Cardiac muscle cell (in vitro differentiated cells and primary cell): Measurements from ENCODE around the gene ARHGEF6. TPM values are rescaled to one million over a fixed set of nuclear protein-coding genes. Genes with fewer than 3 reads are reported as not detected.

Source experiments
- DNase-seq, 2 donors: peaks; one replicate each; pipeline versions ENCODE4 v3.0.0 to v3.0.0-alpha.2; 2010 to 2017; ENCODE audit warnings: low read depth in 1 of 2, low spot score in 1 of 2
- H3K27ac ChIP-seq: fragments of 200-600 bp; sonication (generic); 2 replicates; pipeline ENCODE4 v1.5.1; 2016
- H3K27me3 ChIP-seq: fragments of 200-600 bp; sonication (generic); 2 replicates; pipeline ENCODE4 v1.6.0; 2016; ENCODE audit warnings: control low read depth
- H3K36me3 ChIP-seq: fragments of 200-600 bp; sonication (generic); 2 replicates; pipeline ENCODE4 v1.5.1; 2016; ENCODE audit warnings: control low read depth
- H3K4me1 ChIP-seq: fragments of 200-600 bp; sonication (generic); 2 replicates; pipeline ENCODE4 v1.8.1; 2017; ENCODE audit warnings: low read depth, mild to moderate bottlenecking, mixed run types
- H3K4me3 ChIP-seq: fragments of 200-600 bp; sonication (generic); 2 replicates; pipeline ENCODE4 v1.5.1; 2016; ENCODE audit warnings: mild to moderate bottlenecking
- H3K9me3 ChIP-seq: fragments of 200-600 bp; sonication (generic); 2 replicates; pipeline ENCODE4 v1.5.1; 2017; ENCODE audit warnings: low read depth, mild to moderate bottlenecking, control low read depth
- polyA plus RNA-seq: library from polyadenylated mRNA; unstranded; fragments of >200 nt; fragmentation: Nextera tagmentation; extraction: Ambion mirVana; gene quantifications from 2 replicates; pipeline ENCODE4 v1.2.1, GENCODE V29; 2016
- total RNA-seq: library from RNA; depleted of rRNA; stranded (reverse); fragments of >200 nt; gene quantifications from 2 replicates; pipeline ENCODE4 v1.2.3, GENCODE V29; 2016
- TF ChIP-seq, protein P1 (sequence below): IDR thresholded peaks from 2 replicates; pipeline ENCODE4 v1.5.1; 2012; ENCODE audit warnings: low read depth, mild to moderate bottlenecking, low read length

Gene ARHGEF6
- total and polyA plus RNA-seq, 2 experiments from 2014 or later = 2.4 to 2.7 TPM

DNA sequence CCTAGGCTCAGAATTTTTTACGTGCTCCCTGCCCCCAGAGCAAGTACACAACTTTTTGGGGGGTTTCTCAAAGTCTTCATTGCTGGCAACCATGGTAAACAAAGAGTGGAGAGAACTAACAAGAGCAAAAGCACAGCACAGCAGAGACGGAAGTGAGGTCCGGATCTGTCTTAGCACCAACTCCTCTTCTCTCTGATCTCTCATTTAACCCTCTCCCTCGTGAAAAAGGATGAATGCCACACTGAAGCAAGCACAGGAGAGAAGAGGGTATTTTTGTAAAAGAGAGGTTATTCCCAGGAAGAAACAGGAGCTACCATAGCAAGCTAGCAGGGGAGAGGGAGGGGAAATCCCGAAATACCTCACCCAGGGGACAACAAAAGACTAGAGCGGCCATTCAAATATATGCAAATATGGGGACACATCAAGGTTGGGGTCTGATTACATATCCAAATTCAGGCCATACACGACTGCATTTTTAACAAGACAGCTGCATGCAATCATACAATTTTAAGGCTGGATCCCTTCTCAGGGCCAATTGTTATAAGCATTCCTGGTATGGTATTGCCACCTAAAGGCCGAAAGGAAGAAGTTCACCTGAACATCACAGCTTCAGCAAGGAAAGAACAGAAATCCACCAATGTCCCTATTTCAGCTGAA is 86.2 kb downstream of the ARHGEF6 start:
- H3K27me3 ChIP-seq = no peaks in the 10 kb centered on the region
- no peaks in the 10 kb centered on the region for H3K36me3 ChIP-seq
- H3K4me3 ChIP-seq = no peak overlapping the region
- peak; percentile 55 to 71 for DNase-seq
- H3K9me3 ChIP-seq = no peaks in the 10 kb centered on the region
- H3K4me1 ChIP-seq = no peaks in the 10 kb centered on the region
- H3K27ac ChIP-seq = no peak overlapping the region
- TF ChIP-seq, protein P1, sequence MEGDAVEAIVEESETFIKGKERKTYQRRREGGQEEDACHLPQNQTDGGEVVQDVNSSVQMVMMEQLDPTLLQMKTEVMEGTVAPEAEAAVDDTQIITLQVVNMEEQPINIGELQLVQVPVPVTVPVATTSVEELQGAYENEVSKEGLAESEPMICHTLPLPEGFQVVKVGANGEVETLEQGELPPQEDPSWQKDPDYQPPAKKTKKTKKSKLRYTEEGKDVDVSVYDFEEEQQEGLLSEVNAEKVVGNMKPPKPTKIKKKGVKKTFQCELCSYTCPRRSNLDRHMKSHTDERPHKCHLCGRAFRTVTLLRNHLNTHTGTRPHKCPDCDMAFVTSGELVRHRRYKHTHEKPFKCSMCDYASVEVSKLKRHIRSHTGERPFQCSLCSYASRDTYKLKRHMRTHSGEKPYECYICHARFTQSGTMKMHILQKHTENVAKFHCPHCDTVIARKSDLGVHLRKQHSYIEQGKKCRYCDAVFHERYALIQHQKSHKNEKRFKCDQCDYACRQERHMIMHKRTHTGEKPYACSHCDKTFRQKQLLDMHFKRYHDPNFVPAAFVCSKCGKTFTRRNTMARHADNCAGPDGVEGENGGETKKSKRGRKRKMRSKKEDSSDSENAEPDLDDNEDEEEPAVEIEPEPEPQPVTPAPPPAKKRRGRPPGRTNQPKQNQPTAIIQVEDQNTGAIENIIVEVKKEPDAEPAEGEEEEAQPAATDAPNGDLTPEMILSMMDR = peak; percentile 61

DNA sequence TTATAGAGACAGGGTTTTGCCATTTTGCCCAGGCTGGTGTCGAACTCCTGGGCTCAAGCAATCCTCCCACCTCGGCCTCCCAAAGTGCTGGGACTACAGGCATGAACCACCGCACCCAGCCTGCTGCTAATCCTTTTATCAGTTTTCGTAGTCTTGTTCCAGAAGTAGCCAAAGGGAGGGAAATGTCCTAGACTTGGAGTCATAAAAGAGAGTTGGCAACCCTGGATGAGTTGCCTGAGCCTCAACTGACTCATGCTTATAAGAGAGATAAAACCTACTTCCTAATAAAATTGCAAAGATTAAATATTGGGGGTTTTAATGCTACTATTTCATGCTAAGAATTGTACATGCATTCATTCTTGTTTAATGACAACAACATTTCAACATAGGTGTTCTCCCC is 88.5 kb downstream of the ARHGEF6 start:
- Histone ChIP-seq H3K36me3 (no peaks in the 10 kb centered on the region), H3K27me3 (no peaks in the 10 kb centered on the region), H3K4me1 (no peaks in the 10 kb centered on the region), H3K27ac (no peak overlapping the region), H3K4me3 (no peak overlapping the region), H3K9me3 (no peaks in the 10 kb centered on the region)
- TF ChIP-seq, protein P1 = no peak
- DNase-seq = peak in 1 of 2 donors; percentile 21

- H3K4me3 ChIP-seq = no peak overlapping the region
- no peaks in the 10 kb centered on the region for H3K9me3 ChIP-seq
- H3K27ac ChIP-seq = no peak overlapping the region
- TF ChIP-seq, protein P1 = no peak
- H3K27me3 ChIP-seq = no peaks in the 10 kb centered on the region
- H3K36me3 ChIP-seq = no peaks in the 10 kb centered on the region
- H3K4me1 ChIP-seq = no peaks in the 10 kb centered on the region
- no peak for DNase-seq
Measured at GRCh38 chrX:136691028-136691809, 89.5 kb downstream of the ARHGEF6 start.

GRCh38 chrX:136689436-136689835 is 91.3 kb downstream of the ARHGEF6 start:
- no peaks in the 10 kb centered on the region for H3K4me1 ChIP-seq
- H3K9me3 ChIP-seq = no peaks in the 10 kb centered on the region
- no peaks in the 10 kb centered on the region for H3K36me3 ChIP-seq
- H3K27me3 ChIP-seq = no peaks in the 10 kb centered on the region
- no peak overlapping the region for H3K4me3 ChIP-seq
- H3K27ac ChIP-seq = peak overlapping the region; percentile 47
- DNase-seq = peak; percentile 28 to 72
- TF ChIP-seq, protein P1 = no peak

GRCh38 chrX:136687457-136687856 is 93.3 kb downstream of the ARHGEF6 start:
- Histone ChIP-seq H3K4me1 (no peaks in the 10 kb centered on the region), H3K27ac (no peak overlapping the region), H3K27me3 (no peaks in the 10 kb centered on the region), H3K36me3 (no peaks in the 10 kb centered on the region), H3K4me3 (no peak overlapping the region), H3K9me3 (no peaks in the 10 kb centered on the region)
- TF ChIP-seq, protein P1 = no peak
- no peak for DNase-seq
